ENCODE measurements around the gene FBXO42.
"Not testable (repeated sequence)": the region's sequence is repeated elsewhere in the genome, so short reads cannot be mapped to it uniquely, and the experiment has no call there.

FBXO42 gene

DNA sequence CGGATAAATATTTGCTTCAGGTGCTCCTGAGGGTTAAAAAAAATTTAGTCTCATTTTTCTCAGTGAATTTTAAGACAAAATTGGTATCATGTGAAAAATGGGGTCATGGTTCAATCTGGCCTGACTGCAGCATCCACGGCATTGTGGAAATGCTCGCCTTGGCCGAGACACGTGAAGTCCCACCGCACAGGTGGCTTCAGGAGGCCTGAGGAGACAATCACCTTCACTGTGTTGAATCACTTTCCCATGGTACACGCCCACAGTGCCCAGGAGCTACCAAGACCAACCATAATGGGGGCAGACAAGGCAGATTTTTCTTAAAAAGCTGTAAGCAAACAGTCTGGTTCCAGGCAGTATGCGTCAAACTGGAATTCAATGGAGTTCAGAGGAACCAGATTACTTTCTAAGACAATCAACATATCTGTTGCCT, 104.3 kb downstream of the FBXO42 start:
- Histone ChIP-seq H3K27me3 (ENCODE audit: insufficient read depth, low read depth) (no peaks in the 10 kb centered on the region), H3K4me3 (IDR thresholded peaks at IDR 0.05; ENCODE audit: insufficient read depth, low read depth, low read length) (no peak overlapping the region), H3K4me1 (ENCODE audit: low read depth, poor library complexity, severe bottlenecking) (peaks cover 54% of the 10 kb centered on the region), H3K9ac (no peak overlapping the region), H4K20me1 (ENCODE audit: insufficient read depth) (no peaks in the 10 kb centered on the region), H3K79me2 (ENCODE audit: insufficient read depth, low read depth) (no peaks in the 10 kb centered on the region), H2AFZ (ENCODE audit: low read depth) (no peak overlapping the region), H3K27ac (no peak overlapping the region), H3K4me2 (peak overlapping the region; percentile 66; the same call in 1 of the 2 replicates), H3K36me3 (ENCODE audit: insufficient read depth) (no peaks in the 10 kb centered on the region)
- TF ChIP-seq, protein P1, sequence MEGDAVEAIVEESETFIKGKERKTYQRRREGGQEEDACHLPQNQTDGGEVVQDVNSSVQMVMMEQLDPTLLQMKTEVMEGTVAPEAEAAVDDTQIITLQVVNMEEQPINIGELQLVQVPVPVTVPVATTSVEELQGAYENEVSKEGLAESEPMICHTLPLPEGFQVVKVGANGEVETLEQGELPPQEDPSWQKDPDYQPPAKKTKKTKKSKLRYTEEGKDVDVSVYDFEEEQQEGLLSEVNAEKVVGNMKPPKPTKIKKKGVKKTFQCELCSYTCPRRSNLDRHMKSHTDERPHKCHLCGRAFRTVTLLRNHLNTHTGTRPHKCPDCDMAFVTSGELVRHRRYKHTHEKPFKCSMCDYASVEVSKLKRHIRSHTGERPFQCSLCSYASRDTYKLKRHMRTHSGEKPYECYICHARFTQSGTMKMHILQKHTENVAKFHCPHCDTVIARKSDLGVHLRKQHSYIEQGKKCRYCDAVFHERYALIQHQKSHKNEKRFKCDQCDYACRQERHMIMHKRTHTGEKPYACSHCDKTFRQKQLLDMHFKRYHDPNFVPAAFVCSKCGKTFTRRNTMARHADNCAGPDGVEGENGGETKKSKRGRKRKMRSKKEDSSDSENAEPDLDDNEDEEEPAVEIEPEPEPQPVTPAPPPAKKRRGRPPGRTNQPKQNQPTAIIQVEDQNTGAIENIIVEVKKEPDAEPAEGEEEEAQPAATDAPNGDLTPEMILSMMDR (conservative IDR thresholded peaks at IDR 0.05; ENCODE audit: low read depth, low read length), result no peak

DNA sequence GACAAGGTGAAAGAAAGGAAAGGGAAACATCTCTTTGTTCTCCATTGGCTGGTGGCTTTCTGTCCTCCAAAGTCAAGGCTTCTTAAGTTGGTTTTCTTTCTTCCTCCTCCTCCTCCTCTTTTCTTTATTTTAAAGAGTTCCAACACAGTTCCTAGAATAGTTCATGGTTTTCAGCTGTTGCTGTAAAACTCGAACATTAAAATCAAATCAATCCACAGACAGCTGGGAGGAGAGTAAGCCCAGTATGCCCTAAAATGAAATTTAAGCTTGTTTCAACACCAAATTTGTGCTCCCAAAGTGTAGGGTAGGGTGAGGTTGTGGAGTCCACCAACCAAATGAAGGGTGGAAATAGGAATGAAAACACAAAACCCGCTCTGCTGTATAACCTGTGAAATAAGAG, 104.8 kb downstream of the FBXO42 start:
- Histone ChIP-seq H3K79me2 (ENCODE audit: insufficient read depth, low read depth) (no peaks in the 10 kb centered on the region), H3K9ac (no peak overlapping the region), H3K27me3 (ENCODE audit: insufficient read depth, low read depth) (no peaks in the 10 kb centered on the region), H3K4me2 (no peak overlapping the region), H2AFZ (ENCODE audit: low read depth) (no peak overlapping the region), H3K4me3 (IDR thresholded peaks at IDR 0.05; ENCODE audit: insufficient read depth, low read depth, low read length) (no peak overlapping the region), H3K27ac (no peak overlapping the region), H4K20me1 (ENCODE audit: insufficient read depth) (no peaks in the 10 kb centered on the region), H3K4me1 (ENCODE audit: low read depth, poor library complexity, severe bottlenecking) (peaks cover 54% of the 10 kb centered on the region), H3K36me3 (ENCODE audit: insufficient read depth) (no peaks in the 10 kb centered on the region)
- TF ChIP-seq, protein P1 (conservative IDR thresholded peaks at IDR 0.05; ENCODE audit: low read depth, low read length), result no peak

DNA sequence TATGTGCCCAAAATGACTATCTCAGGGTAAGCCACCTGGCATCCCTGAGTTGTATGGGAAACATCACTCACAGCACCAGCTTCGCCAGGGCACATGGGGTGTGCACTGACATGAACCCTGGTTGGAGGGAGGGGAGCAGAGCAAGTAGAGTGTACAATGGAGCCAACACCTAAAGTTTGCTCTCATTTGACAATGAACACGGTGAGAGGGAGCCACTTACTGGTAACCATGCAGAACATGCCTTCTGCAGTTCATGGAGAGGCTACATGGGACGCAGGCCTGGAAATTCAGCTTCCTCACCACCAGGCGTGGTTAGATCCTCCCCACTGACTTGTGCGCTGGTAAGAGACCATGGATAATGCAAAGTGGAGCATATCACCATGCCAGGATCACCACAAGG, 105.3 kb downstream of the FBXO42 start:
- Histone ChIP-seq H3K27ac (no peak overlapping the region), H3K9ac (no peak overlapping the region), H3K27me3 (ENCODE audit: insufficient read depth, low read depth) (no peaks in the 10 kb centered on the region), H3K36me3 (ENCODE audit: insufficient read depth) (no peaks in the 10 kb centered on the region), H4K20me1 (ENCODE audit: insufficient read depth) (no peaks in the 10 kb centered on the region), H3K4me2 (no peak overlapping the region), H2AFZ (ENCODE audit: low read depth) (no peak overlapping the region), H3K4me1 (ENCODE audit: low read depth, poor library complexity, severe bottlenecking) (peaks cover 54% of the 10 kb centered on the region), H3K4me3 (IDR thresholded peaks at IDR 0.05; ENCODE audit: insufficient read depth, low read depth, low read length) (no peak overlapping the region), H3K79me2 (ENCODE audit: insufficient read depth, low read depth) (no peaks in the 10 kb centered on the region)
- TF ChIP-seq, protein P1 (conservative IDR thresholded peaks at IDR 0.05; ENCODE audit: low read depth, low read length), result no peak

DNA sequence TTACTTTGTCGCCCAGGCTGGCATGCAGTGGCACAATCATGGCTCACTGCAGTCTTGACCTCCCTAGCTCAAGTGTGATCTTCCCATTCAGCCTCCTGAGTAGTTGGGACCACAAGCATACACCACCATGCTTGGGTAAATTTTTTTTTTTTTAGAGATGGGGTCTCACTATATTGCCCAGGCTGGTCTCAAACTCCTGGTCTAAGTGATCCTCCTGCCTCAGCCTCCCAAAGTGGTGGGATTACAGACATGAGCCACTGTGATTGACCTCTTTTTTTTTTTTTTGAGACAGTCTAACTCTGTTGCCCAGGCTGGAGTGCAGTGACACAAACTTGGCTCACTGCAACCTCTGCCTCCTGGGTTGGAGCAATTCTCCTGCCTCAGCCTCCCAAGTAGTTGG, 106.0 kb downstream of the FBXO42 start:
- not testable (repeated sequence) for H4K20me1 ChIP-seq (ENCODE audit: insufficient read depth)

DNA sequence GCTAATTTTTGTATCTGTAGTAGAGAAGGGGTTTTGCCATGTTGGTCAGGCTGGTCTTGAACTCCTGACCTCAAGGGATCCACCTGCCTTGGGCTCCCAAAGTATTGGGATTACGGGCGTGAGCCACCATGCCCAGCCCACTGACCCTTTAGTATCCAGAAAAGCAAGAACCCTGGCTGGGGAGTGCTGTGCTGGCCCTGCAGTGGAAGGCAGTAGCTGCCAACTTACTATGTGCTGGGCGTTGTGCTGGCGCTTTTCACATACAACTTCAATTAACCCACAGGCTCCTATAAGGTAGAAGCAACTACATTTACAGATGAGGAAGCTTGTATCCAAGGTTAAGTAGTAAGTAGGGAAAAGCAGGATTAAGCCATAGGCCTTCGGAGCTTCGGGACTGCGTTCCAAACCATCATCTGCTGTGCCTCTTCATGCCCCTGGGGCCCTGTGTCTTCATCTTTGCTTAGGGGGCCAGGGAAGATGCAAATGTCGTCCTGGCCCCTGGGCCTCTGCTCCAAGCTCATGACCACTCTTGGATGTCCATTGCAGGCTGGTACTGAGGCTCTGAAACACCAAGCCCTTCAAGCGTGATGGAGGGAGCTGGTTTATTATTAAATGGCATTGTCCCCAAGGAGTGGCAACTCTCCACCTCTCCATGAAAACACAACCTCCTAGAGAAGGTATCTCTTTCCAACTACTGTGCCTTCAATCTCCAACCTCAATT, 106.6 kb downstream of the FBXO42 start:
- Histone ChIP-seq H3K4me2 (no peak overlapping the region), H3K79me2 (ENCODE audit: insufficient read depth, low read depth) (no peaks in the 10 kb centered on the region), H3K4me3 (IDR thresholded peaks at IDR 0.05; ENCODE audit: insufficient read depth, low read depth, low read length) (no peak overlapping the region), H3K9ac (no peak overlapping the region), H2AFZ (ENCODE audit: low read depth) (no peak overlapping the region), H3K27ac (no peak overlapping the region), H4K20me1 (ENCODE audit: insufficient read depth) (no peaks in the 10 kb centered on the region), H3K4me1 (ENCODE audit: low read depth, poor library complexity, severe bottlenecking) (peaks cover 42% of the 10 kb centered on the region), H3K27me3 (ENCODE audit: insufficient read depth, low read depth) (no peaks in the 10 kb centered on the region), H3K36me3 (ENCODE audit: insufficient read depth) (no peaks in the 10 kb centered on the region)
- TF ChIP-seq, protein P1 (conservative IDR thresholded peaks at IDR 0.05; ENCODE audit: low read depth, low read length), result no peak

More for the DNA sequence above, 106.0 kb downstream of the FBXO42 start:
- not testable (repeated sequence) for H3K27me3 ChIP-seq (ENCODE audit: insufficient read depth, low read depth); H3K27ac ChIP-seq; H3K36me3 ChIP-seq (ENCODE audit: insufficient read depth); H3K4me3 ChIP-seq (IDR thresholded peaks at IDR 0.05; ENCODE audit: insufficient read depth, low read depth, low read length); H3K9ac ChIP-seq; H2AFZ ChIP-seq (ENCODE audit: low read depth); H3K4me2 ChIP-seq; H3K79me2 ChIP-seq (ENCODE audit: insufficient read depth, low read depth)
- H3K4me1 ChIP-seq (ENCODE audit: low read depth, poor library complexity, severe bottlenecking), result peaks cover 48% of the 10 kb centered on the region

Data from KMS-11 (cell line).